Measurements from ENCODE around the gene ISL1. TPM values are rescaled to one million over a fixed set of nuclear protein-coding genes. Genes with fewer than 3 reads are reported as not detected.
A peak's percentile ranks its signal among the peaks of the same experiment; 100 is the strongest.

Gene ISL1
- total RNA-seq, 2 donors from 2014 or later, result 5.8 to 6.1 TPM

- peak overlapping the region; percentile 72 for H3K4me3 Mint-ChIP-seq
- no peaks in the 10 kb centered on the region for H3K36me3 ChIP-seq (ENCODE audit: control insufficient read depth, insufficient read depth, low read length)
- WGBS, 2 experiments (ENCODE audit: insufficient coverage in 1 of 2, insufficient read length in 1 of 2), result 0 to 1% methylated on average over 25 to 38 of the region's 38 CpGs
- peaks cover 25% of the 10 kb centered on the region for H3K4me1 ChIP-seq (ENCODE audit: control insufficient read depth, insufficient read depth, low read length)
- no peaks in the 10 kb centered on the region for H3K9me3 Mint-ChIP-seq
- no peak for TF ChIP-seq CTCF (conservative IDR thresholded peaks at IDR 0.05)
- H3K27me3 ChIP-seq (ENCODE audit: control insufficient read depth, insufficient read depth, low read length, poor library complexity, severe bottlenecking), result peaks cover 93% of the 10 kb centered on the region
- no peak overlapping the region for H3K27ac Mint-ChIP-seq
- no peaks in the 10 kb centered on the region for H3K36me3 Mint-ChIP-seq (ENCODE audit: low read depth)
- no peaks in the 10 kb centered on the region for H3K9me3 ChIP-seq (ENCODE audit: control insufficient read depth, low read length)
- H3K4me3 ChIP-seq (ENCODE audit: low read length), result peak overlapping the region; percentile 71
- peak; percentile 79 for DNase-seq
- H3K27ac ChIP-seq (ENCODE audit: low read depth, low read length), result no peak overlapping the region
- H3K4me1 Mint-ChIP-seq, result peaks cover 76% of the 10 kb centered on the region
- H3K27me3 Mint-ChIP-seq (ENCODE audit: insufficient read depth), result peaks cover 89% of the 10 kb centered on the region
- H3K9ac ChIP-seq (ENCODE audit: extremely low read depth, low read length, poor library complexity, severe bottlenecking), result no peak overlapping the region
Measured at GRCh38 chr5:51386916-51387883, 4.0 kb downstream of the ISL1 start.

- peaks cover 89% of the 10 kb centered on the region for H3K27me3 Mint-ChIP-seq (ENCODE audit: insufficient read depth)
- H3K9me3 Mint-ChIP-seq, result no peaks in the 10 kb centered on the region
- WGBS, 2 experiments (ENCODE audit: insufficient coverage in 1 of 2, insufficient read length in 1 of 2), result 0 to 1% methylated on average over 8 to 10 of the region's 10 CpGs
- H3K36me3 Mint-ChIP-seq (ENCODE audit: low read depth), result no peaks in the 10 kb centered on the region
- Histone ChIP-seq H3K4me3 (ENCODE audit: low read length) (peak overlapping the region; percentile 71), H3K4me1 (ENCODE audit: control insufficient read depth, insufficient read depth, low read length) (peaks cover 21% of the 10 kb centered on the region), H3K9ac (ENCODE audit: extremely low read depth, low read length, poor library complexity, severe bottlenecking) (no peak overlapping the region), H3K27ac (ENCODE audit: low read depth, low read length) (no peak overlapping the region), H3K27me3 (ENCODE audit: control insufficient read depth, insufficient read depth, low read length, poor library complexity, severe bottlenecking) (peaks cover 92% of the 10 kb centered on the region), H3K9me3 (ENCODE audit: control insufficient read depth, low read length) (no peaks in the 10 kb centered on the region), H3K36me3 (ENCODE audit: control insufficient read depth, insufficient read depth, low read length) (no peaks in the 10 kb centered on the region)
- peaks cover 80% of the 10 kb centered on the region for H3K4me1 Mint-ChIP-seq
- no peak overlapping the region for H3K27ac Mint-ChIP-seq
- no peak for TF ChIP-seq CTCF (conservative IDR thresholded peaks at IDR 0.05)
- DNase-seq, result peak; percentile 84
- peak overlapping the region; percentile 72 for H3K4me3 Mint-ChIP-seq
Measured at GRCh38 chr5:51387884-51388275, 4.6 kb downstream of the ISL1 start.

GRCh38 chr5:51388488-51389287 is 5.4 kb downstream of the ISL1 start:
- Histone ChIP-seq H3K4me3 (ENCODE audit: low read length) (peak overlapping the region; percentile 19), H3K9ac (ENCODE audit: extremely low read depth, low read length, poor library complexity, severe bottlenecking) (no peak overlapping the region), H3K4me1 (ENCODE audit: control insufficient read depth, insufficient read depth, low read length) (peaks cover 23% of the 10 kb centered on the region), H3K36me3 (ENCODE audit: control insufficient read depth, insufficient read depth, low read length) (no peaks in the 10 kb centered on the region), H3K27me3 (ENCODE audit: control insufficient read depth, insufficient read depth, low read length, poor library complexity, severe bottlenecking) (peaks cover 97% of the 10 kb centered on the region), H3K9me3 (ENCODE audit: control insufficient read depth, low read length) (no peaks in the 10 kb centered on the region), H3K27ac (ENCODE audit: low read depth, low read length) (no peak overlapping the region)
- H3K27me3 Mint-ChIP-seq (ENCODE audit: insufficient read depth), result peaks cover 93% of the 10 kb centered on the region
- 3 to 4% methylated on average over 4 to 12 of the region's 12 CpGs for WGBS, 2 experiments (ENCODE audit: insufficient coverage in 1 of 2, insufficient read length in 1 of 2)
- TF ChIP-seq CTCF (conservative IDR thresholded peaks at IDR 0.05), result no peak
- H3K4me1 Mint-ChIP-seq, result peaks cover 81% of the 10 kb centered on the region
- peak overlapping the region; percentile 72 for H3K4me3 Mint-ChIP-seq
- no peak overlapping the region for H3K27ac Mint-ChIP-seq
- H3K9me3 Mint-ChIP-seq, result no peaks in the 10 kb centered on the region
- no peak for DNase-seq
- H3K36me3 Mint-ChIP-seq (ENCODE audit: low read depth), result no peaks in the 10 kb centered on the region

All from endodermal cell (in vitro differentiated cells).